NCI-H146 treated with DMSO at 0.1 percent for 48 hours (cell line): ENCODE measurements around the gene TBC1D8B.

Experiments
- DNase-seq: peaks from one replicate; lab custom pipeline; 2025; ENCODE audit not compliant: unreplicated experiment; lab: John Stamatoyannopoulos, UW

The TBC1D8B gene

DNA sequence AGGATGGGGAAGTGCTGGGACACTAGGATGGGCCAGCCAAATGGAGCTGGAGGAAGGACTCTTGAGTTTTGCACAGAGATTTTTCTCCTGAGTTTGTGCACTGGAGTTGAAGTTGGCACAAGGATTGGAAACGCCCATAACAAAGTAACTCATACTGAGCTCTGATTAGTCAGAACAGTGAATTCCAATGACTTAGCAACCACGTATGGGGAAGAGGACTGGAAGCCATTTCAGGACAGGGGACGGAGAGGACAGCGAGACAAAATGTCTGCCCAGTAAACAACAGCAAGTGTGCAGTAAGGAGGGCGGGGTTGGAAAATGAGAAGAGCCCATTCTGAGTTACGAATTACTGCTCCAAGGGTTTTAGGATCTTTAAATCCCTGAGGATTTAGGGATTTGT lies 94.8 kb downstream of the TBC1D8B start:
- DNase-seq = no peak

DNA sequence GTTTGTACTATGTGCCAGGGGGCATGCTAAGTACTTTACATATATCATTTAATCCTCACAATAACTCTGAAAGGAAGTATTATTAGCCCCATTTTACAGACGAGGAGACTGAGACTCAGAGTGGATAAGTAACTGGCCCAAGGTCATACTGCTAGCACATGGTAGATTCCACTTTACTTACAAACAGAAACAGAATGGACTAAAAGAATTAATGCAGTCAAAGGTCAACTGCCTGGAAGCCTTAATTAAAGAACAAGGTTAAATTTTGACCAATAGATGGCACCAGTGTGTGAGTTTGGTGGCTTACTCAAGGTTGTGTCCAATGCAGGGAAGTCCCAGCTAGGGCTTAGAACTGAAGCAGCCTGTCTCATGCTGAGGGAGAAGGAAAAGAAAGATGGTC lies 96.0 kb downstream of the TBC1D8B start:
- DNase-seq = no peak

DNA sequence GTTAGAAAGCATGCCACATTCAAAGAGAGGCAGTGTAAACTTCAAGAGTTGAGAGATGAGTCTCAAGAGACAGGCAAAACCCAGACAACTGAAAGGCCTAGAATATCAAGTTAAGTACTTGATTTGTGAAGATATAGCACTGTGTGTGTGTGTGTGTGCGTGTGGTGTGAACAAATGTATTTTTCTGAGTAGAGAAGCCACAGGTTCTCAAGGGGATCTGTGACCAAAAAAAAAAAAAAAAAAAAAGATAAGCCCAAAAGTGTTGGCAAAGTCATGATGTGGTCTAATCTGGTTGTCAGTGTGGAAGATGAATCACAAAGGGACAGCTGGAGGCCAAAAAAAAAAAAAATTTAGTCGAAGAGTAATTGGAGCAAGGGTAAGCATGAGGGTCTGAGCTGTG lies 96.8 kb downstream of the TBC1D8B start:
- no peak for DNase-seq

DNA sequence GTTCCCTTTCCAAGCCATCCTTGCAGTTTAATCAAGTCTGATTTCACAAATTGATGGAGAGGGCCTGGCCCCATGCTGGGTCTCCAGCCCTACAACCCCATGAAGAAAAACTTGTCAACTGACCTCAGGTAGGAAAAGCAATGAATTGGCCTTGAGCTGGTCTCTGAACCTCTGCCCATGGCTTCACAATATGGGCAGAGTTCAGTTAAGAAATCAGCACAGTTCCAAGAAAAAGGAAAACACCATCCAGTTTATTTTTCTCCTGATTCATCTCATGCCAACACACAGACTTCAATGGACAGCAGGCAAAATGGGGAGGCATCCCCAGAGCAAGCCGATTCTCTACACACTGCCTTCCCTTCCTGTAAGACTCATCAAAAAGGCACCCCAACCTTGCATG lies 97.4 kb downstream of the TBC1D8B start:
- no peak for DNase-seq

DNA sequence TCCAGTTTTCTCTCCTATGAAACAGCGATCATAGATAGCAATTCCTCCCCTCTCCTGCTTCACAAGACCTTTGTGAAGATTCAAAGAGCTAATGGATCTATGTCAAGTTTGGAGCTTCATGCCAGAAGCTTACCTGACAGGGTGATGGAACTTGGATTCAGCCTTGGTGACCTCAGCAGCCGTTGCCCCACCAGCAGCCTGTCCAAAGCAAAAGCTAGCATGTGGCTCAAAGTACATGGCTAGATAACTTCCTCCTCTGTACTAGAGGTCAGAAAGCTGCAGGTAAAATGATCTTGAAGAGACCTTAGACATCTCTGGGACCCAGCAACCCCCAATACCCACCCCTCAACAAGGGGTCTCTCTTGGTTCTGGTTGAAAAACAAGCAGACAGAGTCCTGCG lies 98.9 kb downstream of the TBC1D8B start:
- no peak for DNase-seq

DNA sequence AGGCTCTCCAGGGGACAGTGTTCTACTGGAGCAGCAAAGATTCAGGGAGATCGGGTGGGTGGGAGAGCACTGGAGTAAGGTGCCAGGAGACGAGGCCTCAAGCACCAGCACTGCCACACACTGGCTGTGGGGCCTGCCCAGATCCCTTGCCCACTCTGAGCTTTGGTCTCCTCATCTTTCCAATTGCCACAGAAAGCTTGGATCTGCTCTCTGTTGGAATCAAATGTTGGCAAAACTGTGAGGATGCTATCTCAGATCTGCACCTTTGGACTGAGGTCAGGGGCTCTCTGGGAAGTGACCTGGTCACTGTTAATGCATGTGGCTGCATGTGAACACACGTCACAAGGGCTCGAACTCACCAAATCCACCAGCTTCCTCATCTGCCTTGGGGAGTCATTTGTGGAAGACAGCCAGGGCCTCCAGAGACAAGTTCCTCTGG lies 99.3 kb downstream of the TBC1D8B start:
- DNase-seq = no peak

DNA sequence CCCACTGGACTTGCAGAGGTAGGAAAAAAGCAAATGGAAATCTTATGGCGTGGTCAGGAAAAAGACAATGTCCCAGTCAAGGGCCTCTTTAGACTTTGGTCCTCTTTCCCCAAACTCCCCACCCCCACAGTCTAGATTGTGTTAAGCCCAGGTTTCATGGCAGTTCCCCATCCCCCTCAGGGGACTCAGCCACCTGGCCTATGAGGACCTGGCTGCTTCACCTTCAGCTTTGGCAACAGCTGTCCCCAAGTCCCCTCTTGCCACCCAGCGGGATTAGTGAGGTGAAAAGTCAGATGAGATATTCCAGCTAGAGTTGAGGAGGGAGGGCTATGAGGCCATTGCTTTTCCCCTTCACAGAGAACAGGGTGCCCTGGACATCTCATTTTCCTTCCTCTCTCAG lies 100.2 kb downstream of the TBC1D8B start:
- no peak for DNase-seq

DNA sequence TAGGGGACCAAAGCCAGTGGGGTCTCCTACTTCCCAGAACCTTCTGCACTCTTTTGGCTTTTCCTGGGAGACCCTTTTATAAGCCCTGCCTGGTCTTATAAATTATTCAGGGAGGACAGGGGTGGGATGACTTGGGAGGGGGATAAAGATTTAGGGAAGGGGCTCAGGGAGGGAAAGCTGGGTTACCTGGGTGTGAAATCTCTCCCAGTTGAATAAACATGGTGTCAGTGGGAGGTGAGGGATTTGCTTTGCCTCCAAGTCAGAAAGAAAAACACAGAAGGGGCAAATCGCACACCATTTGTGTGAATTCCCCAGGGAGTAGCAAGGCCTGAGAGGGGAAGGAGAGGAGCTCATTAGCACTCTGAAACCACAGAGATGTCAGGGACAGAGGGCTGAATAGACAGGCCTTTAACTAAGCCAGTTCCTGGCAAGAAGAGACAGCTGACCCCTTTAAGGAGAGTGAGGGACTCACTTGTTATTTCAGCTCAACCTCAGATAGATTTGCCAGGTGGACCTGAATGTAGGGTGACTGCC lies 100.9 kb downstream of the TBC1D8B start, which contains the start of gene RIPPLY1:
RIPPLY1 (minus strand) TSS at position 51 of the 534 bp plus-strand sequence. CDS start 54 bp downstream, outside the sequence.
- DNase-seq = no peak

DNA sequence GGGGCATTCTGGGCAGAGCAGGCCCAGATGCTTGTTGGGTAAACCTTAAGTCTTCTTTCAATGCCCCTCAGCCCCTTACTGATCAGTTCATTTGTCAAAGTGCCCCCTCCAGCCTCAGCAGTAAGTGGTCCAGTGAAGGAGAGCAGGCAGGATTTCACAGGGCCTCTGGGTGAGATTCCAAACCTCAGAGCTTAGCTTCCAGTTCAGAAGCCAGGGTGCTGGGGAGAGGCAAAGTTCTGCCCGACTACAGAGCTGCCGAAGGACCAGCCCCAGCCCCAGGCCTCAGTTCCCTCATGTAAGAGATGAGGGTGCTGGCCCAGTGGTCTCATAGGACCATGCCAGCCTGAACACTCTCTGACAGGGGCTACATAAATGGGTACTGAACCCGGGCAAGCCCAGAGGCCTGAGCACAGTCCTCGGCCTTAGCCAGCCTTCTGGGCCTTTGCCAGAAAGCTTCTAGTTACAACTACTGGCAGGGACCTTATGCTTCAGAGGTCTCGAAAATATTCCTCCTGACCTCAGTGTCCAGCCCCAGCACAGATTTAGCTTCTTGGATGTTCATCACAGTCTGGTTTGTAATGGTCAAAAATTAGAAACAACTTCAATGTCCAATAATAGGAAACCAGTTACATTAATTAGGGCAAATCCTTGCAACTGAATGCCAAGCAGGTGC lies 101.5 kb downstream of the TBC1D8B start:
- DNase-seq = no peak

DNA sequence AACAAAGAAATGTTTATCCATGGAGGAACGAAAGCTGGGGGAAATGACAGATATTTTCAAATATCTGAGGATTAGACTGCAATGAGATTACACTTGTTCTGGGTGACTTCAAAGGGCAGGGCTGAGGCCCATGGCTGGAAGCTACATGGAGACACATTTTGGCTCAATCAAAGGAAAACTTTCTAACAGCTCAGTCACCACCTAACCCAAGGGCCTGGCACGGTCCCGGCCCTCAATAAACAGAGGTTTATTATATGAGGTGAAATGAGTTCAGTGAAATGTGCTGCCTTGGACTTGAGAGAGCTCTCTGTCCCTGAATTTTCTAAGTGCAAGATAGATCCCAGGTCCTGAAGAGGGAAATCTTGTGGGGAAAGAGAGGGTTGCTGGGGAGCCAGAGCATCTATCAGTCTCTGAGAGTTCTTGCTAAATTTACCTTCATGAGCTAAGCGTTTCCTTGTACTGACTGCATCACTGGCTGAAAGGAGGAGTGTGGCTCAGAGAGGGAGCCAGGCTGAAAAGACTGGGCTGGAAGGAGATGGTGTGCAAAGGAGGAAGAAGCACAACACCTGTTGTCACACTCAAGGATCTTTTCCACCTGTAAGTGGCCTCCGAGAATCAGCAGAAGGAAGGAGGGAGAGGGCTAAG lies 102.7 kb downstream of the TBC1D8B start:
- no peak for DNase-seq

DNA sequence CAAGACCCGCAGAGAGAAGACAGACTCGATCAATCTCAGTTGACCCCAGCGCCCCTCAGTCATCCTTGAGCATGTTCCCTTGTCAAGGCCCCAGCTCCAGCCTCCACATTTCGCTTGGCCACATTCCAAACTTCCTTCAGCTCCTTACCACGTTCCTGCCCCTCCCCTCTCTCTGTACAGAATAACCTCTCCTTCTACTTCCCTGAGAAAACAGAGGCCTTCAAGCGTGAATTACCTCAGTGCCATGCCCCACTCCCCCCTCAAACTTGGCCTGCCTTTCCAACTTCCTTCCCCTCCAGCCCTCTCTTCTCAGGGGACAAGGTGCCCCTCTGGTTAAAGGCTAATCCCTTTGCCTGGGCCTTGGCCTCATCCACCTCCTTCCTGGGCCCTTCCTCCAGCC lies 103.9 kb downstream of the TBC1D8B start:
- DNase-seq = no peak

DNA sequence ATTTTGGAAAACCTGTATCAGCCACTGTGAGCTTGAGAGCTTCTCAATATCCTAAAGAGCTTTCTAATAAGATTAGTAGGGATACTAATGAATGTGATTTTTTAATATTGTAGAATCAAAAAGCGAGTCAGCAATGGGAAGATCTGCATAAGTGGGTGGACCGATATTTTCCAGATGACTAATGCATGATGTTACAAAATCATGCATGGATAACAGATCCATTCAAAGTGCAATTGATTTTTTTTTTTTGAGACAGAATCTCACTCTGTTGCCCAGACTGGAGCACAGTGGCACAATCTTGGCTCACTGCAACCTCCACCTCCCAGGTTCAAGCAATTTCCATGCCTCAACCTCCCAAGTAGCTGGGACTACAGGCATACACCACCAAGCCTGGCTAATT lies 110.4 kb downstream of the TBC1D8B start:
- no peak for DNase-seq

DNA sequence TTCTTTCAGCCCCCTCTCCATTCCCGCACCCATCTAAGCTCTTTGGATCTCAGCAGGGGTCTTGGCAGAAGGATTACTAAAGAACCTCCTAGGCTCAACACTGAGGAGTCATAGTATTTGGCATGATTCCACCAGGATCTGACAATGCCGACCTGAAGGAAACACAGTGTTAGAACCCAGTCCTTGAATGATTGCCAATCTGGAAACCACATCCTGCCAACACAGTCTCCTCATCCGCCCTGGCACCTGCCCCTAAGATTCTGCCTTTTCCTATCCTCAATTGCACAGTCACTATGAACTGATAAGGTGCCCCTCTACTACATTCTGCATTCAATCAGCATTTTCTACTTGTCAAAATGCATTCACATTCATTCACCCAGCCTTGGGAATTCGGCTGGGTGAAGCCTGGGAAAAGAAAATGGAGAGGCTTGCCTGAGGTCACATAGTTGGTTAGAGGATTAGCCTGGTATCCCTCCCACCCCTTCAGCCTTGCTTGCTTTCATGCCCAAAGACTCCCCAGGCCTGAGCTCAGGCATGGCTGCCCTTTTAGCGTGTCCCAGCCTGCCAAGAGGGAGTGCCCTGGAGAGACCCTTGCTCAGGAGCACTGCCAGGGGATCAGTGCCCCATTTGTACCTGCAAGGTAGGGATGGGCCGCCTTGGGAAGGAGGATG lies 115.5 kb downstream of the TBC1D8B start:
- no peak for DNase-seq

DNA sequence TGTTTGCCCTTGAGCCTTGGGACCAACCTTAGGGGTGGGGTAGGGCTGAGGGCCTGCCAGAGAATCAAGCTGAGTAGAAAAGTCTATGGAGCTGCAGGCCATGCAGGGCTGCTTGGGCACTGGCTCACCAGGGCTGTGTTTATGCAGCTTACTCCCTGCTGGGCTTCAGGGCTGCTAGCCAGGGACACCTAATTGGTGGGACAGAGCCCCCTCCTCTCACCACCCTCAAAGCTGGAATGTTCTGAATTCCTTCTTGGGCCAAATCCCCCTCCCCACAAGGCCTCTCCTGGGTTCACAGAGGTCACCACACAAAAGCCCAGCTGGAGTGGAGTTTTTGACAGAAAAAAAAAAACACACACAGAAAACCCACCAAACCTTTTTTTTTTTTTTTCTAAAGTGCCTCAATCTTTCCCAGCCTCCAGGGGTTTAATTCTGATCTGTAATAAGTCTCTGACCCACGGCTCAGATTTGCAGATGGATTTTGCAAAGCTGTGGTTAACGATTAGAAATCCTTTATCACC lies 117.5 kb downstream of the TBC1D8B start, which contains the start of gene CLDN2:
CLDN2 (plus strand) TSS at position 471 of the 521 bp plus-strand sequence. CDS start 7,827 bp downstream, outside the sequence.
- DNase-seq = no peak

DNA sequence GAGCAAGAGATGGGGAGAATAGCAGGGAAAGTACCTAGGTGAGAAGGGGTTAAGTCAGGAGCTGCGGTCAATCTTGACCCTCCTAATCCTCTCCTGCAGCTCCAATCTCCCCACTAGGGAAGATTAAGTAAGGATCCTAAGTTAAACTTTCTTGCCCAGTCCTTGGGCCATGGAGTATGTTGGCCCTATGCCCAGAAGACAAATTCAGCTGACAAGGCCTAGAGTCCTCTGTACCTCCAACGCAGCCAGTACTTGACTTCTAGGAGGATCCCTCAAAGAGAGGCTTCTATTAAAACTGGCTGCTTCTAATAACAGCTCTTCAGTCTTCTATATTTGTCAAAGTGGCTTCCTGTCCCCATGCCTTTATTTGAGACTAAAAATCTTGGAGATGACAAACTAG lies 119.2 kb downstream of the TBC1D8B start:
- DNase-seq = no peak
